Colonic mucosa (tissue), 4 donors: ENCODE results near the gene PLEKHM3. TPM values are rescaled to one million over a fixed set of nuclear protein-coding genes. Genes with fewer than 3 reads are reported as not detected.

Experiments used
- DNase-seq: peaks from one replicate; pipeline ENCODE4 v3.0.0-alpha.2; 2020
- H3K27ac ChIP-seq: fragments of 200-600 bp; one replicate; pipeline ENCODE4 v1.8.0; 2021
- H3K27me3 ChIP-seq: fragments of 200-600 bp; one replicate; pipeline ENCODE4 v1.8.0; 2021
- H3K36me3 ChIP-seq: fragments of 200-600 bp; one replicate; pipeline ENCODE4 v1.8.0; 2021
- H3K4me1 ChIP-seq: fragments of 200-600 bp; one replicate; pipeline ENCODE4 v1.8.0; 2021; ENCODE audit warnings: mild to moderate bottlenecking
- H3K4me3 ChIP-seq: fragments of 200-600 bp; one replicate; pipeline ENCODE4 v1.8.0; 2021
- H3K9ac ChIP-seq, 2 donors: one replicate each; pipeline ENCODE4 v1.7.0; 2013; ENCODE audit warnings: control low read depth in 2 of 2, low read depth in 2 of 2, low read length in 2 of 2
- H3K9me3 ChIP-seq: fragments of 200-600 bp; one replicate; pipeline ENCODE4 v1.8.0; 2021
- intact Hi-C: fragments of 100-400 bp; cut with DNase I; formaldehyde crosslinking; loops from one replicate; pipeline ENCODE4 v1.14.1; 2022
- total RNA-seq, 2 donors: library from RNA; stranded (reverse); fragmentation: NEBNext Ultra II Directional in 1 of 2; extraction: Animal tissue kit (Norgen Biotek cat#: 25700) in 1 of 2; gene quantifications; one replicate each; pipeline ENCODE4 v1.2.1, GENCODE V29; 2021
- TF ChIP-seq, protein P1 (sequence below): fragments of 200-600 bp; IDR thresholded peaks from one replicate; pipeline ENCODE4 v1.8.0; 2022; ENCODE audit warnings: antibody characterized with exemption, mild to moderate bottlenecking
- donor health status: healthy.
- donor health status: DM: no; HTN: no; CAD: no.
- donor health status: DM: no; HTN: no; CAD: no.

The PLEKHM3 gene
- total RNA-seq, 2 donors from 2014 or later, result 5.7 to 8.3 TPM

DNA sequence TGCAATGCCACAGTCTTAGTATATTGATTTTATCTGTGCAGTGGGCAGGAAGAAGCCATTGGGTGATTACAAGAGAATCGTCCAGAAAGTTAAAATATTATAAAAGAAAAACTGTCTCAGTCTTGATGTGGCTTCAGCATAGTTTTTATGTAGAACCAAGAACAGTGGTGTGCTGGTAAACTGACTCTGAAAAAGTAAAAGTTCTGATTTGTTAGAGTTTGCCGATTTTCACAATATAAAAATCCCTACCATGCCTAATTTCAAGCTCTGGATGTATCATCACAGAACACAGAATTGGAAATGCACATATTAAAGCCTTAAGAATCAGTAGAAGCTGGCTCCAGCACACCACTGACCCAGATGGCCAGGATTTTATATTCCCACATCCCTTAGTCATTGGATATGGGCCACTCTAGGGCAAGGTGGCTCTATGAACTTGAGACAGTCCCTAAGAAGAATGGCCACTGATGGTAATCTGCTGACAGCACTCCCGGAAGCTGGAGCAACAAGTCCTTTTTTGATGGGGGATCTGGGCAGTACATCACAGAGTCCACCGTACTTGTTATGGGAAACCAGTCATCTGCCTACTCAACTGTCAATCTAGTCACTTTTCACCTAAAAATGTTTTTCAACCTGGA is 9.3 kb upstream of the PLEKHM3 start:
- H3K4me1 ChIP-seq, result no peaks in the 10 kb centered on the region
- H3K9me3 ChIP-seq, result no peaks in the 10 kb centered on the region
- intact Hi-C loops, result no loop called here
- no peak overlapping the region for H3K9ac ChIP-seq
- H3K4me3 ChIP-seq, result no peak overlapping the region
- TF ChIP-seq, protein P1, sequence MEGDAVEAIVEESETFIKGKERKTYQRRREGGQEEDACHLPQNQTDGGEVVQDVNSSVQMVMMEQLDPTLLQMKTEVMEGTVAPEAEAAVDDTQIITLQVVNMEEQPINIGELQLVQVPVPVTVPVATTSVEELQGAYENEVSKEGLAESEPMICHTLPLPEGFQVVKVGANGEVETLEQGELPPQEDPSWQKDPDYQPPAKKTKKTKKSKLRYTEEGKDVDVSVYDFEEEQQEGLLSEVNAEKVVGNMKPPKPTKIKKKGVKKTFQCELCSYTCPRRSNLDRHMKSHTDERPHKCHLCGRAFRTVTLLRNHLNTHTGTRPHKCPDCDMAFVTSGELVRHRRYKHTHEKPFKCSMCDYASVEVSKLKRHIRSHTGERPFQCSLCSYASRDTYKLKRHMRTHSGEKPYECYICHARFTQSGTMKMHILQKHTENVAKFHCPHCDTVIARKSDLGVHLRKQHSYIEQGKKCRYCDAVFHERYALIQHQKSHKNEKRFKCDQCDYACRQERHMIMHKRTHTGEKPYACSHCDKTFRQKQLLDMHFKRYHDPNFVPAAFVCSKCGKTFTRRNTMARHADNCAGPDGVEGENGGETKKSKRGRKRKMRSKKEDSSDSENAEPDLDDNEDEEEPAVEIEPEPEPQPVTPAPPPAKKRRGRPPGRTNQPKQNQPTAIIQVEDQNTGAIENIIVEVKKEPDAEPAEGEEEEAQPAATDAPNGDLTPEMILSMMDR, result peak; percentile 2
- no peak overlapping the region for H3K27ac ChIP-seq
- no peak for DNase-seq
- no peaks in the 10 kb centered on the region for H3K27me3 ChIP-seq
- no peaks in the 10 kb centered on the region for H3K36me3 ChIP-seq

DNA sequence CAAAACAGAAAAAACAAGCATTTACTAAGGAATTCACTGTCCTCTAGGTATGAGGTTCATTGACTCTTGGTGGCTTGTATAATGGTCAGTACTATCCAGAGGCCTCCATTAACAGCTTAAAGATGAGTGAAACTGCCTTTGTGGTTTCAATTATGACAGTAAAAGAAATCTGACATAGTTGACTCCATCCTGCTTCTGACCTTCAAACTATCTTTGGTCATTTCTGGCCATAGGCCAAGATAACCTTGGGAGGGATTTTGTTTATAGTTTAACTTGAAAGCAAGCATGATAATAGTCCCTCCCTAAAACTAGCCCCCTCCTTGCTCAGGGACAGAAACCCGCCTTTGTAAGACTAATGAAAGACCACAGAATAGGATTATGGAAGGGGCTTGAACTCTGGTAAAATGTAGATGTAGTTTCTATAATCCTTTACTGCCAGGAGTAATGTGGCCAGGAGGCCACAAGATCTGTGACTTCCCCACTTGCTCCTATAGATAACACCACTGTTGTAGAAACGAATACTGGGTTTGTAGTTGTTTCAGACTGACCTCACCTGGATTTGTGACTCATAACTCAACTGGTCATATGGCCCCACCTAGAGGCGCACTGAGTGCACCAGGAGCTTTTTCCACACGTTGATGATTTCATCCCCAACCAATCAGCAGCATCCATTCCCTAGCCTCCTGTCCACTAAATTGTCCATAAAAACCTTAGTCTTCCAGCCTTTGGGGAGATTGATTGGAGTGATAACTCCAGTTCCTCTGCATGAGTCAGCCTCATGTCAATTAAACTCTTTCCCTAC is 8.6 kb upstream of the PLEKHM3 start:
- Histone ChIP-seq H3K9ac (no peak overlapping the region), H3K9me3 (no peaks in the 10 kb centered on the region), H3K4me3 (no peak overlapping the region), H3K4me1 (no peaks in the 10 kb centered on the region), H3K36me3 (no peaks in the 10 kb centered on the region), H3K27ac (no peak overlapping the region), H3K27me3 (no peaks in the 10 kb centered on the region)
- DNase-seq, result peak; percentile 78
- intact Hi-C loops, result no loop called here
- TF ChIP-seq, protein P1, result peak; percentile 38

GRCh38 chr2:208031608-208032019 is 6.3 kb upstream of the PLEKHM3 start:
- H3K9ac ChIP-seq, result no peak overlapping the region
- H3K36me3 ChIP-seq, result no peaks in the 10 kb centered on the region
- H3K4me1 ChIP-seq, result no peaks in the 10 kb centered on the region
- DNase-seq, result no peak
- intact Hi-C loops, result no loop called here
- no peaks in the 10 kb centered on the region for H3K27me3 ChIP-seq
- H3K27ac ChIP-seq, result no peak overlapping the region
- no peak overlapping the region for H3K4me3 ChIP-seq
- no peaks in the 10 kb centered on the region for H3K9me3 ChIP-seq
- TF ChIP-seq, protein P1, result no peak

DNA sequence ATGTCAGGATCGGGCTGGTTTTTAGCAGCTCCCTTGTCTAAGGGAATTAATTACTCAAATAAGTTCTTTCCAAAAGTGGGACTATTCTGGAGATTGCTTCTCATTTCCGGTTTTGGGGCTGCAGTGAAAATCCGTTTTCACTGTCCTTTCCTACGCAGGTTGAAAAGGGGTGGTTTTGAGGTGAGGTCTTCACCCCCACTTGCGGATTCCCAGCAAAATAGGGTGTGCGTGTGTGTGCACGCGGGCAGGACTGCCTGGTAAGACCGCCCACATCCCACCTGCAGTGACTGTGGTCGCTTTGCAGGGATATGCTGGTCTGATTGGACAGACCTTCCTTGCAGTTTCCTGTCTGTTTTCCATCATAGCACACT is 472 bp upstream of the PLEKHM3 start:
- H3K36me3 ChIP-seq, result no peaks in the 10 kb centered on the region
- no peaks in the 10 kb centered on the region for H3K9me3 ChIP-seq
- H3K4me1 ChIP-seq, result no peaks in the 10 kb centered on the region
- no peaks in the 10 kb centered on the region for H3K27me3 ChIP-seq
- TF ChIP-seq, protein P1, result no peak
- intact Hi-C loops, result no loop called here
- DNase-seq, result no peak
- peak overlapping the region; percentile 67 for H3K27ac ChIP-seq
- H3K4me3 ChIP-seq, result peak overlapping the region; percentile 63
- H3K9ac ChIP-seq, result peak overlapping the region; percentile 65 to 96

DNA sequence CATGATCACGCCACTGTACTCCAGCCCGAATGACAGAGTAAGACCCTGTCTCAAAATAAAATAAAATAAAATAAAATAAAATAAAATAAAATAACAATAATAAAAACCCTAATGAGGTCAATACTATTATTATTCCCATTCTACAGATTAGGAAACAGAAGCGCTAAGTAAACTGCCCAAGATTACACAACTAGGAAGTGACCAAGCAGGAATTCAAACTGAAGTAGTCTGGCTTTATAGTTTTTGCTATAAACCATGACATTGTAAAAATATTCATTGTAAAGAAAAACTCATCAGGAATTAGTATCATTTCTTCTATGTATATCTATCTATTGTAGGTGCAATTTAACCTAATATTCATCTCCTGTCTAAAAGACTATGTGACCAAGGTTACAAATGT is 1.2 kb downstream of the PLEKHM3 start:
- H3K9me3 ChIP-seq, result no peaks in the 10 kb centered on the region
- no peak overlapping the region for H3K27ac ChIP-seq
- TF ChIP-seq, protein P1, result no peak
- H3K27me3 ChIP-seq, result no peaks in the 10 kb centered on the region
- H3K4me3 ChIP-seq, result no peak overlapping the region
- DNase-seq, result no peak
- H3K36me3 ChIP-seq, result no peaks in the 10 kb centered on the region
- H3K4me1 ChIP-seq, result no peaks in the 10 kb centered on the region
- intact Hi-C loops, result no loop called here
- no peak overlapping the region for H3K9ac ChIP-seq
